Measurements from ENCODE around the gene CLCA1.

CLCA1 gene

GRCh38 chr1:86468501-86468977 lies at the start of gene CLCA1:
Gene CLCA1, plus strand, starts transcription at chr1:86468927. Its CDS starts 45 bp downstream, at chr1:86468972.
- no peak for DNase-seq (ENCODE audit: low read depth in 1 of 2, low spot score in 1 of 2)

- DNase-seq (ENCODE audit: low read depth in 1 of 2, low spot score in 1 of 2) = no peak
These were observed 49.3 kb upstream of the CLCA1 start for GRCh38 chr1:86419277-86419903.

GRCh38 chr1:86421601-86422280 lies 47.0 kb upstream of the CLCA1 start:
- DNase-seq (ENCODE audit: low read depth in 1 of 2, low spot score in 1 of 2) = no peak

DNA sequence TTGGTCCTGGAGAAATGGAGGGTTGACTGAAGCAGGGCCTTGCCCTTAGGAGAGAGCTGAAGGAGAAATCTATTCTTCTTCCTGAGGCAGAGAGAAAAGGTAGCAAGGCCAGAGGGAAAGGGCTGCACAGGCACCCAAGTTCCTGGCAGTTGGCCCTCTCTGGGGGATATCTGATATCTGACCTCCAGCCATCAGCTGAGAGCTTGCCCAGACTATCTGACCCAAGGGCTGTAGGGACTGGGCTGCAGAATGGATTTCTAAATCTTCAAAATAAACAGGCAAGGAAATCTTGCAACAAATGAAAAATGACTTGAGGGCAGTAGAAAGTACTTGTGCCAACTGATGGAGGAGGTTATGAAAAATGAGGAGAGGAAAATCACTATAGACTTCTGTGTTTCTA lies 45.3 kb upstream of the CLCA1 start:
- DNase-seq (ENCODE audit: low read depth in 1 of 2, low spot score in 1 of 2) = no peak

DNA sequence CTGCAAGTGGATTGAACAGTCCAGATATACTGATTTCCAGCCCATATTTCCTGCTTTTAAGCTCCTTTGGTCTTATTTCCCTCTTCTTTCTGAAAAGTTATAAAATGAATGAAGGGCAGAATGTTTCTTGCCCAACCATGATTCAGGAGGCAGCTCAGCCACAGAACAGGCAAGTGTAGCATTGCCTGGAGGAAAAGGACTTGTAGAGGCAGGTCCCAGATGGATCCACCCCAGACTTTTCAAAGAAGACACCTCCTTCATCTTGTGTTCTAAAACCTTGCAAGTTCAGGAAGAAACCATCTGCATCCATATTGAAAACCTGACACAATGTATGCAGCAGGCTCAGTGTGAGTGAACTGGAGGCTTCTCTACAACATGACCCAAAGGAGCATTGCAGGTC lies 44.9 kb upstream of the CLCA1 start, which contains the start of gene CLCA2:
CLCA2 (plus strand) TSS at position 299 of the 400 bp plus-strand sequence; CDS start at position 376, 77 bp downstream.
- no peak for DNase-seq (ENCODE audit: low read depth in 1 of 2, low spot score in 1 of 2)

GRCh38 chr1:86429122-86429725 lies 39.5 kb upstream of the CLCA1 start:
- no peak for DNase-seq (ENCODE audit: low read depth in 1 of 2, low spot score in 1 of 2)

- no peak for DNase-seq (ENCODE audit: low read depth in 1 of 2, low spot score in 1 of 2)
These were observed 38.9 kb upstream of the CLCA1 start for GRCh38 chr1:86429835-86430234.

DNA sequence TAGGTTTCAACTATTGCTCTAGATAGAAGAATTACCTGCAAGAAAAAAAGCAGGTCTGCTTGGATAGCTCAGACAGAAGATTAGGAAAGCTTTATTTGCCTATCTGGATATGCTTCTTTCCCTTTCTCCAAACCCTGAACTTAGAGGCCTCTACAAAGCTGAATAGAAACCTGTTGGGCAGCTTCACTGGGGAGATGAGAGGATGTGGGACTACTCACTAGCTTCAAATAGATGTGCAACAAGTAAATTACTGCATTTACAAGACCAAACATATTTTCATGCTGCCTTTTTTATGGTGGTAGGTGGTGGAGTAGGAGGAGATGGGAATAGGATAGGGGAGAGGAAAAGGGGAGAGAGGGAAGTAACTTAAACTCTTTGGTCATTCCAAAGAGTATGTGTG lies 38.4 kb upstream of the CLCA1 start:
- no peak for DNase-seq (ENCODE audit: low read depth in 1 of 2, low spot score in 1 of 2)

- no peak for DNase-seq (ENCODE audit: low read depth in 1 of 2, low spot score in 1 of 2)
These were observed 34.7 kb upstream of the CLCA1 start for GRCh38 chr1:86434059-86434458.

GRCh38 chr1:86435327-86435726 lies 33.4 kb upstream of the CLCA1 start:
- DNase-seq (ENCODE audit: low read depth in 1 of 2, low spot score in 1 of 2) = no peak

GRCh38 chr1:86436041-86436440 lies 32.7 kb upstream of the CLCA1 start:
- DNase-seq (ENCODE audit: low read depth in 1 of 2, low spot score in 1 of 2) = no peak

GRCh38 chr1:86441581-86441980 lies 27.1 kb upstream of the CLCA1 start:
- DNase-seq (ENCODE audit: low read depth in 1 of 2, low spot score in 1 of 2) = no peak

GRCh38 chr1:86441997-86442396 lies 26.7 kb upstream of the CLCA1 start:
- DNase-seq (ENCODE audit: low read depth in 1 of 2, low spot score in 1 of 2) = no peak

- DNase-seq (ENCODE audit: low read depth in 1 of 2, low spot score in 1 of 2) = no peak
These were observed 22.8 kb upstream of the CLCA1 start for GRCh38 chr1:86445919-86446318.

DNA sequence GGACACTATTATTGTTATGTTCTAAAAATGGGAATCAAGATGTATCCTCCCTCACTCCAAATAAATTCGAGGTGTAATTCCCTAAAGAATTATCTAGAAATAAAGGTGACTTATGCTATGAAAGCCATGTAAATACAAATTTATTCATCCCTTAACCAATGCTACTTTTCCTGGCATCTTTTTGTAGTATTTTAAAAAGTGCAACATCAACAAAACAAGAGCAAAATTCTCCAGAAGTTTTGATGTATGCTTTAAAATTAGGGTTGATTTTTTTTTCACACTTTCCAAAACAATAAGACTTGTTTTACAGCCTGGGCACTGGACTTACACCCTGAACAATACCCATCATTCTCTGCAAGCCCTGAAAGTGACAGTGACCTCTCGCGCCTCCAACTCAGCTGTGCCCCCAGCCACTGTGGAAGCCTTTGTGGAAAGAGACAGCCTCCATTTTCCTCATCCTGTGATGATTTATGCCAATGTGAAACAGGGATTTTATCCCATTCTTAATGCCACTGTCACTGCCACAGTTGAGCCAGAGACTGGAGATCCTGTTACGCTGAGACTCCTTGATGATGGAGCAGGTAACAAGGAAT lies 21.4 kb upstream of the CLCA1 start:
- DNase-seq (ENCODE audit: low read depth in 1 of 2, low spot score in 1 of 2) = no peak

DNA sequence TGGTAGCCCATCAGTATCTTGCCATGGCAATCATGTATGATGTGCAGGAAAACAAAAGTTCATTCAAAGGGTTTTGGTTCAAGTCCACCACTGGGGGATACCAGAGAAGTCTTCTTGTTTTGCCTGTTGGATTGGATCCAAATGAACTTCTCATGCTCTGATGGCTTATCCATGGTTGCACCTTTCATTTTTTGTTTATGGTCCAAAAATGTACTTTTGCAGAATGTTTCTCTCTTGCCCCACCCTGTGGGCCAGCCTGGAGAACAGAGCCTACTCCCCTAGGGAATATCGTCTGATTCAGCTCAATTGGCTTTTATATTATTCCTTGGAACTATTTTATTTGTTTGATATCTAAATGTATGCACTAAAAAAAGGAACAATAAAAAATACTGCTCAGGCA lies 20.1 kb upstream of the CLCA1 start:
- no peak for DNase-seq (ENCODE audit: low read depth in 1 of 2, low spot score in 1 of 2)

DNA sequence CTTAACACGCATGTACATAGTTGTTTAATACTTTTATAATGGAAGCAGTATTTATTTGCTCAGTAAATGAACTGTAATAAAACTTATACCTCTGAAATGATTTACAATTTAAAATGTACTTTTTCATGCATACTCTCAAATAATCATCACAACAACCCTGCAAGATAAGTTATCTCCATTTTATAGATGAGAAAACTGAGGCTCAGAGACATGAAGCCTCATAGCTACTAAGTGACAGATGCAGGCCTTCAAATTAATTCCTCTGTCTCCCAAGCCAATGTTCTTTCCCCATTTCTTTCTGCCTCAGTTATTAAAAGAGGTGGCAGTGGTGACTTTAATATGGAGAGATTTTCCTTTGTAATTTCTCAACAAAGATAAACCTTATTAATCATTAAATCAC lies 19.6 kb upstream of the CLCA1 start:
- DNase-seq (ENCODE audit: low read depth in 1 of 2, low spot score in 1 of 2) = no peak

DNA sequence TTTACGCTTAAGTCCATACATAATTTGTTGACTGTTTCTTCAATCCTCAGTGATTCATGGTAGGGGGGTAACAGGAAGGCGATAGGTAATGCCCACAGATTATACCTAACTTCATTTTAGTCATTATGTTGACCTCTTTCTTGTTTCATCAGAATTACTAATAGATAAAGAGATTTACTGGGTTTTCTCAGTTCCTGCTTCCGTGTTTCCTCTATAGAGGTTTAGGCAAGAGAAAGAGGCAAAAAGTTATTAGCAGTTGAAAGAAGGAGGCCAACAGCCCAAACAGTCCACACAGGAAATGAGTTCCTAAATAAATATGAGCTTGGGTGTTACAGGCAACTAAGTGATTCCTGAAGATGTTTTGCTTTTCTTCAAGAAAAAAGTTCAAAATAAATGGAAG lies 17.9 kb upstream of the CLCA1 start:
- no peak for DNase-seq (ENCODE audit: low read depth in 1 of 2, low spot score in 1 of 2)

GRCh38 chr1:86453664-86454063 lies 15.1 kb upstream of the CLCA1 start:
- no peak for DNase-seq (ENCODE audit: low read depth in 1 of 2, low spot score in 1 of 2)

- DNase-seq (ENCODE audit: low read depth in 1 of 2, low spot score in 1 of 2) = no peak
These were observed 13.7 kb upstream of the CLCA1 start for GRCh38 chr1:86455073-86455472.

DNA sequence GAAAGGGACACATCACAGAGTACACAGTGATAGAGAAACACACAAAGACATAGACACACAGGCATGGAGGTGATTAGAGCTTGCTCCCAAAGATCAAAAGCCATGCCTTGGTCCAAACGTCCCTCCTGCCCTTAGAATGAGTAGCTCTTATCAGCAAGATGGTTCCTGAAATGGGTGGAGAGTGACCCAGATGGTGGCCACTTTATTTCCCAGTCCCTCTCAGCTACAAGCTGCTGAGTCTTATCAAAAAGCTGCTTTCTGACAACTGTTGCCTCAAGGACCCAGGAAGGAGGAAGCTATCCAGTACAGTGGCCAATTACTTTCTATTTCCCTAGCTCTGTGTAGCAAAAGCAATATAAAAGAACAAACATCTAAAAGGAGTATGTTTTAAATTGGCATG lies 7.7 kb upstream of the CLCA1 start:
- DNase-seq (ENCODE audit: low read depth in 1 of 2, low spot score in 1 of 2) = no peak

GRCh38 chr1:86461482-86461881 lies 7.2 kb upstream of the CLCA1 start:
- DNase-seq (ENCODE audit: low read depth in 1 of 2, low spot score in 1 of 2) = no peak
